Stimulated activated naive B cell treated with anti-CD40 and anti-IgM and Interleukin-4, amounts not matched to agents 10 μg/mL and 1 μg/mL and 100 μg/mL, for 72 hours (primary cell): ENCODE results near the gene TOB2.
"Not testable (repeated sequence)": the region's sequence is repeated elsewhere in the genome, so short reads cannot be mapped to it uniquely, and the experiment has no call there.

Source experiments
- ATAC-seq, 2 donors: fragments of 150-1000 bp; cut with Tn5 transposase; replicated peaks; 2 replicates each; pipeline ENCODE4 v1.10.0; 2021; ENCODE audit warnings: moderate library complexity in 1 of 2
- DNase-seq: peaks from one replicate; pipeline ENCODE4 v3.0.0; 2021
- H3K27ac Mint-ChIP-seq: one replicate; pipeline ENCODE4 v1.8.0; 2022; ENCODE audit warnings: mild to moderate bottlenecking, mixed read lengths
- H3K27me3 Mint-ChIP-seq, 2 donors: one replicate each; pipeline ENCODE4 v1.8.0; 2022; ENCODE audit warnings: mixed read lengths in 2 of 2
- H3K36me3 Mint-ChIP-seq, 2 donors: one replicate each; pipeline ENCODE4 v1.8.0; 2022; ENCODE audit warnings: mixed read lengths in 2 of 2, mild to moderate bottlenecking in 1 of 2
- H3K4me1 Mint-ChIP-seq, 2 donors: one replicate each; pipeline ENCODE4 v1.8.0; 2022; ENCODE audit warnings: mixed read lengths in 2 of 2, mild to moderate bottlenecking in 1 of 2
- H3K4me3 Mint-ChIP-seq, 2 donors: one replicate each; pipeline ENCODE4 v1.8.0; 2022; ENCODE audit warnings: mild to moderate bottlenecking in 2 of 2, mixed read lengths in 2 of 2, moderate library complexity in 1 of 2
- H3K9me3 Mint-ChIP-seq, 2 donors: one replicate each; pipeline ENCODE4 v1.8.0; 2022; ENCODE audit warnings: mixed read lengths in 2 of 2, mild to moderate bottlenecking in 1 of 2

TOB2 gene

GRCh38 chr22:41402851-41403250 lies 43.8 kb downstream of the TOB2 start:
- H3K27ac Mint-ChIP-seq, ATAC-seq, H3K4me3 Mint-ChIP-seq, DNase-seq, H3K36me3 Mint-ChIP-seq, H3K27me3 Mint-ChIP-seq, H3K9me3 Mint-ChIP-seq: not testable (repeated sequence)
- peaks cover 18 to 26% of the 10 kb centered on the region in 2 donors for H3K4me1 Mint-ChIP-seq

- Mint-ChIP-seq H3K4me1 (peaks cover 14 to 18% of the 10 kb centered on the region in 2 donors), H3K4me3 (no peak overlapping the region), H3K9me3 (no peaks in the 10 kb centered on the region), H3K27me3 (no peaks in the 10 kb centered on the region), H3K27ac (no peak overlapping the region), H3K36me3 (peaks cover 0 to 13% of the 10 kb centered on the region in 2 donors)
- no peak for ATAC-seq
- DNase-seq: no peak
These were observed 44.6 kb downstream of the TOB2 start for GRCh38 chr22:41401781-41402648.

DNA sequence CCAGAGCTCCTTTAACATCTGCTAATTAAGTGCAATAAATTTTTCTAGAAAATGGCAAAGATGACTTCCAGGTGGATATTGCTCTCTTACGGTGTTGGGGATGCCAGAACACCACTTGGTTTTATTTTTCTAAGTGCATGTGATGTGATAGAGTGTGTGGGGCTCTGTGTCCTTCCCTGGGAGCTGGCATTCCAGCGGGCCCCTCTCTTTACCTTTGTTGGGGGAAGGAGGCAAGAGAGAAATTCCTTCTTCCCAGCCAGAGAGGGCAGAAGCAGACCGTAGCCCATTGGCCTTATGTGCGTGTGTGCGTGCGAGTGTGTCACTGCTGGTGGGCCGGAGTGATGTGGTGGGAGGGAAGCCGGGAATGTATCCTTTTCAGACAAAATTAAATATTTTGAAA lies 47.7 kb downstream of the TOB2 start:
- Mint-ChIP-seq H3K9me3 (no peaks in the 10 kb centered on the region), H3K27ac (no peak overlapping the region), H3K36me3 (peaks cover 4 to 21% of the 10 kb centered on the region in 2 donors), H3K4me1 (peaks cover 4 to 6% of the 10 kb centered on the region in 2 donors), H3K27me3 (no peaks in the 10 kb centered on the region), H3K4me3 (no peak overlapping the region)
- ATAC-seq (no peak), DNase-seq (no peak)

DNA sequence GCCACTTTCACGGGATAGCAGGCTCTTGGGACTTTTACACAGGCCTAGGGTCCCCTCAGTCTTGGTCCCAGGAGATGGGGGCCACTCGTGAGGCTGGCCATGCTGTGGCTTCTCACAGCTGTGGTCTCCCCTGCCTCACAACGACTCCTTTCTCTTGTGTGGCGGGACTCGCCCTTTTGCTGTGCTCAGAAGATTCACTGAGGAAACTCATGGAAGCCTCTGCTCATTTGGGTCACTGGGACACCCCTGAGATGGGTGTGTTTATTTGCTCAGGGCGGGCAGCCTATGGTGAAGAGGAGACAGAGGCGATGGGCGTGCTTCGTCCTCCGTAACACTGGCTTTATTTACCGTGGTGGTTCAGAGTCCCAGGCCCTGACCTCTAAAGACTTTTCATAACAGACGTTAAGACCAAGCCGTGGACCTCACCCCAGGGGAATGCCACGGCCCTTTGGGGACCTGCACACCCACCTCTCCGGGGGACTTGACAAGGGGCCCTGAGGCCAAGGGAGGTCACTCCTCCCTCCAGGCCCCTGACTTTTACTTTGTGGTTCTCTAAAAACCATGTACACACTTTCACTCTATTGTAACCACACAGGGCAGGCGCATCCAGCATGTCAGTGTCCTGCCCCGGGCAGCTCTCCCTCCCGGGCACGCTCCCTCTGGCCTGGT lies 49.3 kb downstream of the TOB2 start:
- no peak for ATAC-seq
- Mint-ChIP-seq H3K4me3 (no peak overlapping the region), H3K36me3 (peaks cover 4 to 21% of the 10 kb centered on the region in 2 donors), H3K9me3 (no peaks in the 10 kb centered on the region), H3K4me1 (no peaks in the 10 kb centered on the region), H3K27ac (no peak overlapping the region), H3K27me3 (no peaks in the 10 kb centered on the region)
- DNase-seq: no peak

- H3K27me3 Mint-ChIP-seq: no peaks in the 10 kb centered on the region
- DNase-seq: no peak
- no peaks in the 10 kb centered on the region for H3K4me1 Mint-ChIP-seq
- H3K9me3 Mint-ChIP-seq: no peaks in the 10 kb centered on the region
- no peak for ATAC-seq
- peaks cover 4 to 24% of the 10 kb centered on the region in 2 donors for H3K36me3 Mint-ChIP-seq
- H3K4me3 Mint-ChIP-seq: no peak overlapping the region
- H3K27ac Mint-ChIP-seq: no peak overlapping the region
These were observed 50.9 kb downstream of the TOB2 start for GRCh38 chr22:41395531-41396240.

GRCh38 chr22:41394012-41394356 lies 52.6 kb downstream of the TOB2 start:
- no peak overlapping the region for H3K4me3 Mint-ChIP-seq
- no peaks in the 10 kb centered on the region for H3K27me3 Mint-ChIP-seq
- no peak overlapping the region for H3K27ac Mint-ChIP-seq
- no peak for ATAC-seq
- H3K36me3 Mint-ChIP-seq: peaks cover 7 to 25% of the 10 kb centered on the region in 2 donors
- DNase-seq: no peak
- H3K4me1 Mint-ChIP-seq: no peaks in the 10 kb centered on the region
- no peaks in the 10 kb centered on the region for H3K9me3 Mint-ChIP-seq

- no peak for ATAC-seq
- Mint-ChIP-seq H3K4me1 (peaks cover 8% of the 10 kb centered on the region in 2 donors), H3K27ac (no peak overlapping the region), H3K27me3 (no peaks in the 10 kb centered on the region), H3K9me3 (no peaks in the 10 kb centered on the region), H3K36me3 (peaks cover 5 to 7% of the 10 kb centered on the region in 2 donors), H3K4me3 (no peak overlapping the region)
- DNase-seq: no peak
These were observed 59.3 kb downstream of the TOB2 start for GRCh38 chr22:41387341-41387740.

- Mint-ChIP-seq H3K27me3 (no peaks in the 10 kb centered on the region), H3K36me3 (peaks cover 2 to 3% of the 10 kb centered on the region in 2 donors), H3K4me1 (peaks cover 8 to 17% of the 10 kb centered on the region in 2 donors), H3K27ac (no peak overlapping the region), H3K9me3 (no peaks in the 10 kb centered on the region), H3K4me3 (no peak overlapping the region)
- ATAC-seq (no peak), DNase-seq (no peak)
These were observed 62.5 kb downstream of the TOB2 start for GRCh38 chr22:41384128-41384527.
